CD4-positive, alpha-beta T cell (primary cell): ENCODE results near the gene PRPF8. TPM values are rescaled to one million over a fixed set of nuclear protein-coding genes. Genes with fewer than 3 reads are reported as not detected.

Experiments used
- ATAC-seq: fragments of 200-7000 bp; cut with Tn5 transposase; one replicate; pipeline ENCODE4 v1.10.0; 2022; ENCODE audit warnings: mild to moderate bottlenecking; ENCODE audit not compliant: poor library complexity
- CTCF ChIA-PET: fragments of 350-600 bp; sonication (Branson Sonifier 250); formaldehyde crosslinking; loops from one replicate; lab custom pipeline; 2021; ENCODE audit warnings: antibody characterized with exemption, inconsistent platforms; lab: Charles Lee
- POLR2A ChIA-PET: fragments of 350-600 bp; sonication (Branson Sonifier 250); formaldehyde crosslinking; loops from one replicate; lab custom pipeline; 2021; ENCODE audit warnings: antibody characterized with exemption, inconsistent platforms; lab: Charles Lee
- DNase-seq, 14 experiments: peaks; one replicate each; pipeline ENCODE4 v3.0.0-alpha.2; 2013 to 2020; ENCODE audit warnings: mixed read lengths in 2 of 14
- H3K27ac ChIP-seq, 2 donors: one replicate each; pipeline versions ENCODE4 v1.5.1 to v1.7.0; 2013; ENCODE audit warnings: low read length in 2 of 2, low read depth in 1 of 2, mild to moderate bottlenecking in 1 of 2
- H3K27me3 ChIP-seq, 2 experiments: 1 replicate in 1 of 2; 2 replicates in 1 of 2; pipeline versions ENCODE4 v1.6.1 to v1.7.0; 2013; ENCODE audit warnings: low read length in 2 of 2, control low read depth in 1 of 2, mild to moderate bottlenecking in 1 of 2, moderate library complexity in 1 of 2; ENCODE audit not compliant: insufficient read depth in 2 of 2, control insufficient read depth in 1 of 2
- H3K36me3 ChIP-seq: one replicate; pipeline ENCODE4 v1.6.1; 2013; ENCODE audit warnings: low read length, control low read depth; ENCODE audit not compliant: insufficient read depth
- H3K4me1 ChIP-seq: one replicate; pipeline ENCODE4 v1.6.1; 2013; ENCODE audit warnings: low read length, control low read depth; ENCODE audit not compliant: insufficient read depth
- H3K4me3 ChIP-seq: one replicate; pipeline ENCODE4 v1.5.1; 2013; ENCODE audit warnings: mild to moderate bottlenecking, low read length, moderate library complexity
- H3K9me3 ChIP-seq, 2 experiments: 1 replicate in 1 of 2; 2 replicates in 1 of 2; pipeline versions ENCODE4 v1.6.1 to v1.7.0; 2013; ENCODE audit warnings: low read length in 2 of 2, mild to moderate bottlenecking in 2 of 2, control low read depth in 1 of 2, moderate library complexity in 1 of 2; ENCODE audit not compliant: control insufficient read depth in 1 of 2, insufficient read depth in 1 of 2
- H3K27ac Mint-ChIP-seq: one replicate; pipeline ENCODE4 v1.8.0; 2020; ENCODE audit warnings: mixed read lengths
- H3K27me3 Mint-ChIP-seq: one replicate; pipeline ENCODE4 v1.8.0; 2021; ENCODE audit warnings: mixed read lengths
- H3K36me3 Mint-ChIP-seq: one replicate; pipeline ENCODE4 v1.8.0; 2021; ENCODE audit warnings: low read depth, mixed read lengths
- H3K4me1 Mint-ChIP-seq: one replicate; pipeline ENCODE4 v1.8.0; 2021; ENCODE audit warnings: low read depth, mixed read lengths
- H3K4me3 Mint-ChIP-seq: one replicate; pipeline ENCODE4 v1.8.0; 2020; ENCODE audit warnings: mild to moderate bottlenecking, mixed read lengths
- H3K9me3 Mint-ChIP-seq: one replicate; pipeline ENCODE4 v1.8.0; 2020; ENCODE audit warnings: mixed read lengths
- CTCF ChIP-seq: fragments of 200-600 bp; IDR thresholded peaks from one replicate; pipeline ENCODE4 v1.8.0; 2022; ENCODE audit warnings: antibody characterized with exemption, mild to moderate bottlenecking
- intact Hi-C, 2 experiments: fragments of 100-400 bp; cut with DNase I in 1 of 2; cut with micrococcal nuclease in 1 of 2; formaldehyde crosslinking; loops; one replicate each; pipeline versions ENCODE4 v1.15.1 to v1.9.0; 2023 to 2025; cut with DNase I, micrococcal nuclease
- total RNA-seq, 174 experiments: library from RNA in 2 of 174; stranded (reverse) in 2 of 174; gene quantifications; one replicate each; pipeline ENCODE4 v1.2.3 and lab custom pipeline; 2021 to 2026

Gene PRPF8
- total RNA-seq, 2 experiments from 2014 or later = 550 to 572 TPM

DNA sequence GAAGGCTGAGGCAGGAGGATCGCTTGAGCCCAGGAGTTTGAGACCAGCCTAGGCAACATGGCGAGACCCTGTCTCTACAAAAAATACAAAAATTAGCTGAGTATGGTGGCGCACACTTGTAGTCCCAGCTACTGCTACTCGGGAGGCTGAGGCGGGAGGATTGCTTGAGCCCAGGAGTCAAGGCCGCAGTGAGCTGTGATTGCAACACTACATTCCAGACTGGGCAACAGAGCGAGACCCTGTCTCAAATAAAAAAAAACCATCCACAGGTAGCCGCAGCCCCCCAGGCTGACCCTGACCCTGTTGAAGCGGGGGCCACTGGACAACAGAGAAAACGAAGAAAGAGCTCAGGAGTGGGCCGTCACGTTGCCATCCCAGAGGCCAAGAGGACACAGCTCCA lies 60.0 kb downstream of the PRPF8 start:
- no peak for TF ChIP-seq CTCF
- Histone ChIP-seq H3K36me3 (no peaks in the 10 kb centered on the region), H3K9me3 (no peaks in the 10 kb centered on the region), H3K4me1 (peaks cover 26% of the 10 kb centered on the region), H3K4me3 (no peak overlapping the region), H3K27me3 (peaks cover 0 to 5% of the 10 kb centered on the region in 2 experiments), H3K27ac (no peak overlapping the region)
- ChIA-PET CTCF (no interaction called here), POLR2A (interaction anchor here (1.1 kb wide), 1 partner anchor 32 kb away, joined by 3 read pairs; no protein-coding TSS in a partner anchor)
- Mint-ChIP-seq H3K4me3 (no peak overlapping the region), H3K27ac (no peak overlapping the region), H3K9me3 (no peaks in the 10 kb centered on the region), H3K36me3 (peaks cover 7% of the 10 kb centered on the region), H3K4me1 (peaks cover 17% of the 10 kb centered on the region), H3K27me3 (no peaks in the 10 kb centered on the region)
- DNase-seq (no peak), ATAC-seq (no peak)
- intact Hi-C loops = loop anchor here (5.0 to 10.0 kb wide), 3 partner anchors 60 to 257 kb away; partner anchors contain the start of genes CRK (in 1 of the 2) and PITPNA (in 1 of the 2)

DNA sequence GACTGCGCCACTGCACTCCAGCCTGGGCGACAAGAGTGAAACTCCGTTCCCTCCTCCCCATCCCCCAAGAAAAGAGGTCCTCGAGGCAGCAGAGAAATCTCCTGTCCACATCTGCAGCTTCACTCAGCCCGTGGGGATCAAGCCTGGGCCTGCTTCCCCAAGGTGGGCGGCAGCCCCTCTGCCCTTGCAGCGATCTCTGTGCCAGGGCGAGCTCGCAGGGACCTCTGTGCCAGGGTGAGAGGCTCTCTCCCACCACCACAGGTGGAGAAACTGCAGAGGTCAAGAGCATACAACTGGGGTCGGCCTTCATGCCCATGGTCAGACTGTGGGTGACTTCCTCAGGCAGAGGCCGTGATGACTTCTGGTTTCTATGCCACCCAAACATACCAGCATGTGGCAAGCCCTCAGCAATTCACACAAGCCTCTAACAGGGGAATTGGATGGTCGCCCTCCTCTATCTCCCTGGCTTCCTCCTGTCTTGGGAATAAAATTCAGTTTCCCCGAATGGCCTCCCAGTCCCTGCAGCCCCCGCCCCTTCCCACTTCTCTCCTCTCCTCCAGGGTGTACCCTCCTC lies 61.5 kb downstream of the PRPF8 start:
- no peak for ATAC-seq
- Mint-ChIP-seq H3K36me3 (no peaks in the 10 kb centered on the region), H3K4me3 (no peak overlapping the region), H3K9me3 (no peaks in the 10 kb centered on the region), H3K27me3 (no peaks in the 10 kb centered on the region), H3K4me1 (peaks cover 11% of the 10 kb centered on the region), H3K27ac (no peak overlapping the region)
- no peaks in the 10 kb centered on the region for H3K9me3 ChIP-seq
- CTCF ChIA-PET = no interaction called here
- no peak overlapping the region for H3K4me3 ChIP-seq
- H3K27ac ChIP-seq = no peak overlapping the region
- TF ChIP-seq CTCF = no peak
- no peaks in the 10 kb centered on the region for H3K36me3 ChIP-seq
- H3K27me3 ChIP-seq = peaks cover 0 to 5% of the 10 kb centered on the region in 2 experiments
- DNase-seq = no peak
- POLR2A ChIA-PET = no interaction called here
- H3K4me1 ChIP-seq = peaks cover 17% of the 10 kb centered on the region
- intact Hi-C loops = loop anchor here (10.0 kb wide), 2 partner anchors 58 to 168 kb away; partner anchors contain the start of genes CRK (in 1 of the 2) and PITPNA (in 1 of the 2)

DNA sequence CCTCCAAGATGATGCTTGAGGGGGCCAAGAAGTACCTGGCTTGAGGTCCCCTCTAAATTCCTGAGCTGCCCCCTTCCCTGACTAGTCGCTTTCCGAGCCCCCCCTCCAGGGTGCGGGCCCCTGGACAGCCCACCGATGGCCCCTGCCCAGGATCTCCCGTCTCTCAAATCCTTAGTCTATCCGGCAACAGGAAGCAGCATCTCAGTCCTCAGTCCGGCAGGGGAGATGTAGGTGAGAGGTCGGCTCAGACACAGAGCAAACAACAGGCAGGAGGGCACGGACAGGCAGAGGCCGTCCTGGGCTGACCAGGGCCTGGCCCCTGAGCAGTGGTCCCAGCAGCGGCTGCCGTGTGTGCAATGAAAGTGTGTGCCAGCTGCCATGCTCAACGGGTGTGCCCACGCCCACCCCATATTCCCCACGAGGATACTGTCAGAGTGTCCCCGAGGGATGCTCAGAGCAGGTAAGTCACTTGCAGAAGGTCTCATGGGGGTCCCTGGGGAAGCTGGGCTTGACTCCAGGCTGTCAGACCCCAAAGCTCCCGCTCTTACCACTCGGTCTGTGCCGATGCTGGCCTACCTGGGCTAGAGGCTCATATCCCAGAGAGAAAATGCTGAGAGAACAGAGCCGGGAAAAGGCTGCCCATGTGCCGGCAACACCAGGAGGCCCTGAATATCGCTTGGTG lies 63.3 kb downstream of the PRPF8 start:
- Mint-ChIP-seq H3K4me1 (peaks cover 1% of the 10 kb centered on the region), H3K27ac (no peak overlapping the region), H3K27me3 (no peaks in the 10 kb centered on the region), H3K36me3 (no peaks in the 10 kb centered on the region), H3K9me3 (no peaks in the 10 kb centered on the region), H3K4me3 (no peak overlapping the region)
- intact Hi-C loops = loop anchor here (10.0 kb wide), 2 partner anchors 57 to 167 kb away; partner anchors contain the start of genes CRK (in 1 of the 2) and PITPNA (in 1 of the 2)
- Histone ChIP-seq H3K27me3 (peaks cover 0 to 5% of the 10 kb centered on the region in 2 experiments), H3K27ac (no peak overlapping the region), H3K4me1 (peaks cover 7% of the 10 kb centered on the region), H3K4me3 (no peak overlapping the region), H3K9me3 (no peaks in the 10 kb centered on the region), H3K36me3 (no peaks in the 10 kb centered on the region)
- ChIA-PET CTCF (no interaction called here), POLR2A (no interaction called here)
- TF ChIP-seq CTCF = no peak
- no peak for DNase-seq
- no peak for ATAC-seq
